NCI-H748 treated with DMSO at 0.1 percent for 48 hours (cell line): ENCODE measurements around the gene PIM3.

Source experiments
- DNase-seq: peaks from one replicate; lab custom pipeline; 2025; lab: John Stamatoyannopoulos, UW

The PIM3 gene

GRCh38 chr22:49956418-49956770 lies 4.2 kb upstream of the PIM3 start:
- DNase-seq = no peak

DNA sequence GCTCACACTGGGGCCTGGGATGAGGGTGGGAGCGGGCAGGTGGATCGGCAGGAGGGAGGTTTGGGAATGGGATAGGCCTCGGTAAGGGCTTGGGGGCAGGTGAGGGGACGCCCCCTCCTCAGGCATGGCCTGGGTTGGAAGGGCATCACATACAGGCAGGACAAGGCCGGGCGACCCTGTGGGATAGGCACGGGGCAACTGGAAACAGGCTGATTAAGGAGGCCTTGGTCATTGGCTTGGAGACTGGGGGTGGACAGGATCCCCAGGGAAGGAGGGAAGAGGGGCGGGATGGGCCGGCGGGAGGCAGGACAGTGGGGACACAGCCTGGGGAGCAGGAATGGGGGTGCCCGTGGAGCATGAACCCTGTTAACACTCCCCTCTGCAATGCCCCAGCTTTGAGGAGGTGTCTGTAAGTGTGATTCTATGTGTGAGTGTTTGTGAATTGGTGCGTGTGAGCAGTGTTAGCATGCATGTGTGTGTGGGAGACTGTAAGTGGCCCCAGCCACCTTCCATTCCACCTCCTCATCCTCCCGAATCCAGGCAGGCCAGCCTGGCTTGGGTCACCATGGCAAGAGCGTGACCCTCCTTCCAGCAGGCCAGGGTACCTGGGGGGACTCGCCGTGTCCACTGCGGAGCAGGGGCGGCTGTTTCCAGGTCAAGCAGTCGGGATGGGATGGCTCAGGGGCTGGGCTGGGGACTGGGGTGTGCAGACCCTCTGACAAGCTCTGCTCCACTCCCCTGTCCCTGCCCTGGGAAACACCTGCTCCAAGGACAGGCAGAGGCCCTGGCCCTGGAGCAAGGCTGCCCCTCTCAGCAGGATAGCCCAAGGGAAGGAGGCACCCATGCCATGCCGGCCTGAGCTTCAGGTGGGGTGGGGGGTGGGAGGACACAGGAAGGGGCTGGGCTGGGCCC lies 3.4 kb upstream of the PIM3 start:
- DNase-seq = no peak

- no peak for DNase-seq
Observed at GRCh38 chr22:49957826-49958365, 2.7 kb upstream of the PIM3 start.

- no peak for DNase-seq
Observed at GRCh38 chr22:49958366-49958921, 2.1 kb upstream of the PIM3 start.

- DNase-seq = no peak
Observed at GRCh38 chr22:49958931-49959781, 1.4 kb upstream of the PIM3 start.

DNA sequence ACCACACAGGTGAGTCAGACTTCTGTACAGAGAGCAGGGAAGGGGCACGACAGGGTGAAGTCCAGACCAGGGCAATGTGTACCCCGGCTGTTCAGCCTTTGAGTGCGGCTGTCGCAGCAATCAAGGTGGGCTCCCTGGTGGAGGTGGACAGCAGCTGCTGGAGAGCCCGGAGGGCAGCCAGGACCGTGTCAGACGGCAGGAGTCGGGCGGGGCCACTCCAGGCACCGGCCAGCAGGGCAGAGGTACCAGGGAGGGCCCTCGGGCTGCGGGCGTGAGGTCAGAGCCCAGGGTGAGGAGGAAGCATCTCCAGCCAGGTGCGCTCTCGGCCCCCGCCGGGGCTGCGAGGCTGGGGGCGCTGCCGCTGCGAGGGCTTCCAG lies 802 bp upstream of the PIM3 start:
- DNase-seq = no peak

DNA sequence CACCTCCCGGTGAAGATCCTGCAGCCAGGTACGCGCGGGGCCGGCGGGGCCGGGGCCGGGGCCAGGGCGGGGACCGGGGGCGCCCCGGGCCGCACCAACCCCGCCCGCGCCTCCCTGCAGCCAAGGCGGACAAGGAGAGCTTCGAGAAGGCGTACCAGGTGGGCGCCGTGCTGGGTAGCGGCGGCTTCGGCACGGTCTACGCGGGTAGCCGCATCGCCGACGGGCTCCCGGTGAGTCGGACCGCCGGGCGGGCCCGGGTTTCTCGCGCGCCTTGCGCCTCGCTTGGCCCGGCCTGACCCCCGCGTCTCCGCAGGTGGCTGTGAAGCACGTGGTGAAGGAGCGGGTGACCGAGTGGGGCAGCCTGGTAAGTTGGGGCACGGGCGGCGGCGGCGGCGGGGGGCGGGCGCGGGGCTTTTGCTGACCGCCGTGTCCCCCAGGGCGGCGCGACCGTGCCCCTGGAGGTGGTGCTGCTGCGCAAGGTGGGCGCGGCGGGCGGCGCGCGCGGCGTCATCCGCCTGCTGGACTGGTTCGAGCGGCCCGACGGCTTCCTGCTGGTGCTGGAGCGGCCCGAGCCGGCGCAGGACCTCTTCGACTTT lies 531 bp downstream of the PIM3 start:
- DNase-seq = no peak

DNA sequence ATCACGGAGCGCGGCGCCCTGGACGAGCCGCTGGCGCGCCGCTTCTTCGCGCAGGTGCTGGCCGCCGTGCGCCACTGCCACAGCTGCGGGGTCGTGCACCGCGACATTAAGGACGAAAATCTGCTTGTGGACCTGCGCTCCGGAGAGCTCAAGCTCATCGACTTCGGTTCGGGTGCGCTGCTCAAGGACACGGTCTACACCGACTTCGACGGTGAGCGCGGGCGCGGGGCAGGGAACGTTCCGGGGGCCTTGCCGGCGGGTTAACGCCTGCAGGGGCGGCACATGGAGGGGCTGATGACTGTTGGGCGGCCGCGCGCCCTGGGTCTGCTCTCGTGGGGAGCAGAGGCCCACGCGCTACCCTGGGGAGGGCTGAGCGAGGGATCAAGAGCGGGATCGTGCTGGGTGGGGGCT lies 1.0 kb downstream of the PIM3 start:
- DNase-seq = no peak

GRCh38 chr22:49962012-49962750 lies 1.6 kb downstream of the PIM3 start:
- DNase-seq = peak; percentile 69

GRCh38 chr22:49962751-49963646 lies 2.4 kb downstream of the PIM3 start:
- no peak for DNase-seq

DNA sequence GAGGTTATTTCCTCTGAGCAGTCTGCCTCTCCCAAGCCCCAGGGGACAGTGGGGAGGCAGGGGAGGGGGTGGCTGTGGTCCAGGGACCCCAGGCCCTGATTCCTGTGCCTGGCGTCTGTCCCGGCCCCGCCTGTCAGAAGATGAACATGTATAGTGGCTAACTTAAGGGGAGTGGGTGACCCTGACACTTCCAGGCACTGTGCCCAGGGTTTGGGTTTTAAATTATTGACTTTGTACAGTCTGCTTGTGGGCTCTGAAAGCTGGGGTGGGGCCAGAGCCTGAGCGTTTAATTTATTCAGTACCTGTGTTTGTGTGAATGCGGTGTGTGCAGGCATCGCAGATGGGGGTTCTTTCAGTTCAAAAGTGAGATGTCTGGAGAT lies 3.1 kb downstream of the PIM3 start:
- DNase-seq = no peak

DNA sequence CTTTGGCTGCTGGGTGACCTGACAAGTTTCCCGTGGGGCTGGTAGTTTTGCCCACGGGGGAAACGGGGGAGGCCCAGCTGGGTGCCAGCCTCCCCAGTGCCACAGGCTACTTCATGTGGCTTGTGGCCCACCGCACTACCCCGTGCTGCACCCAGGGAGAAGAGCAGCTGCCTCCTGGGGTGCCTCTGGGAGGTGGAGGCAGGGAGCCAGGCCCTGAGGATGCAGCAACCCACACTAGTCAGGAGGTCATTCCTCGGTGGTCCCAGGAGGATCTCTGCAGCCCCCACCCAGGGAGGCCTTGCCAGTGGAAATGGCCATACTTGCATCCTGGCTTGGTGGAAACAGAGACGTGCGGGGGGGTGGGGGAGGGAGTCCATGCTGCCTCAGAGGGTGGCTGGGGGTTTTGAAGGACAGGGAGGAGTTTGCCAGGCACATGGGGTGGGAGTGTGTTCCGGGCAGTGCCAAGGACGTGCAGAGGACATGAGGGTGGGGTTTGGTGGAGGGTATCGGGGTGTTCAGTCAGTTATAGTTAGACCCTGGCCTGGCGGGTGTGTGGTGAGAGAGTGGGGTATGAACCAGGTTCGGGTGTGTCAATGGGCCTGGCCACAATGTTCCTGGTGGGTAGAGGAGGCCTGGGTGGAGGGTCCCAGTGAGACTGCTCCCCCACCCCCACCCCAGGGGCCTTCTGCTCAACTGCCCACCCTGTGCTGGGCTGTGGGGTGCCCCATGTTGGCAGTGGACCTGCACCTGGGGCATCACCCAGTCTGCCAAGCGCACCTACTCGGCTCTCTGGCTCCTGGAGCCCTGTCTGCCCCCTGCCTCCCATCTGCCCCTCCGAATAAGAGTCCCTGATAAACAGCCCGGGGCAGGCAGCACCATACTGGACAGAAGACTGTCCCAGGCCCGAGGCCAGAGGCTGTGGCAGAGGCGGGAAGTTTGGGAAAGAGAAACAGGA lies 3.8 kb downstream of the PIM3 start:
- DNase-seq = no peak

DNA sequence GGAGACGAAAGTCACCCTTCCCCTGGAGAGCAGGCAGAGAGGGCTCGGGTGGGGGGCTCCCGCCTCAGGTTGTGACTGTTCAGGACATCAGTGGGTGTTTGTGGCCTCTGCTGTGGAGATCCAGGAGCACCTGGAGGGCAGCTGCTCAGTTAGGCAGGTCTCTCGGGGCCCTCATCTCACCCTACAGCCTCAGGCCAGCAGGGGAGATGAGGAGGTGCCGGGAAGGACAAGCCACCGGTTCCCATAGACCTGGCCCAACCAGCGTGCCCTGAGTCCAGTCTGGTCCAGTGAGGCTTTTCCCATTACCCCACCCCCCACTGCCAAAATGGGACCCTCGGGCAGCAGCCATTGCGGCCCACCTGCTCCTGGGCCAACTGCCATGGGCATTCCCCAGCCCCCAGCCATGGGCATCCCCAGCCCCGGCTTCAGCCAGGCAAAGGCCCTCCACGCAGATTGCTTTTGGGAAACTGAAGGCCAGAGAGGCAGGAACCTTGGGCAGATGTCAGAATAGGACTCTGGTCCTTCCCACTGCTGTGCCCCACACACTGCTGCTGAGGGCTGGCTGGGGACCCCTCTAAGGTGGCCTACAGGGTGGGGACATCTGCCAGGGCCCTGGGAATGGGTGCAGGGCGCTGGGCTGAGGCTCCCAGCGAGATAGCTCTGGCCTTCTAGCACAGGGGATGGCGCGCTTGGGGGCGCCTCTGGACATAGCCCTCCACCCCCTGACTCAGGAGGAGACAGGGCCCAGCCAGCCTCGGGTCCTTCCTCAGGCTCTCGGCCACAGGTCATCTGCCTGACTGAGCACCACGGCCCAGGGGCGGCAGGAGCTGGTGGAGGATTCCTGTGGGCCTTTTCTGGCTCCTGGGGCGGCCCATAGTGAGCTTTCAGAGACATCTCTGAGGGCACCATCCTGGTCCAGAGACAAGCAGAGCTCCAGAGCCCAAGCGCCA lies 4.8 kb downstream of the PIM3 start:
- DNase-seq = no peak

- no peak for DNase-seq
Observed at GRCh38 chr22:49966041-49966773, 5.6 kb downstream of the PIM3 start.

DNA sequence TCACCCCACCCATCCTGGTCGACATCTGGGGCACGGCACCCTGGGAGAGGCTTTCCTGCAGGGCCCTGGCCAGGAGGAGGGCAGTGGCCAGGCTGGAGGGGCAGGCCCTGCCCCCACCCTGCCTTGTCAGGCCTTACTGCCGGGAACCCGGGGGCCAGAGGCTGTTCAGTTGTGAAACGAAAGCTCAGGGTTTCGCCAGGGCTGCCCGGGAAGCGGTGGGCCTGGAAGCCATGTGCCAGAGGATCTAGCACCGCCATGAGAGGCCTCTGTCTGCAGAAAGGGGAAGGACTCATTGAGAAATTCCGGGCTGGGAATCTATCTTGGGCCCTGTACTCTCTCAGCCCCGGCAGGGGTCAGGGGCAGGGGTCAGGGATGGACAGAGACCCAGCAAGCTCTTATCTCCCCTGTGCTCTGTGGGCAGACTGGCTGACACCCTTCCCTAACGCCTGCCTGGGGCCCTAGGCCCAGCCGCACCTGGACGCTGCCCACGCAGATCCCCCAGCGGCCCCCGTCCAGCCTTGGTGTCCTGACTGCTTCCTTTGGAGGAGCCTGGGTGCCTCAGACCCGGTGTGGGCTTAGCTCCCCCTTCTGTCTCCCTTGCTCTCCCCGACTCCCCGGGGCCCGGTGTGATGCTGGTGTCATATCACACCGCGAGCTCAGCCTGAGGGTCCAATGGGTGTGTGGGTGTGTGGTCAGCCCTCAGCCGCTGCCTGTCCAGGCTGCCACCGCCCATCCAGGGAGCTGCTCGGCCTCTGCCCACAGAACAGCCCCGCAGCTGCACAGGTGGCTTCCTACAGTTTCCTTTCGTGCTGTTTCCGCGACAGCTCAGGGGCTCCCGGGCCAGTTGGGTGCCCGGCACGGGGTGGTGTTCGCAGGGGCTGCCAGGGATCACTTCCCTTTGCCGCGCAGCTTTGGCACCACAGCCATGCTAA lies 6.5 kb downstream of the PIM3 start:
- DNase-seq = no peak

GRCh38 chr22:49967706-49968208 lies 7.2 kb downstream of the PIM3 start:
- DNase-seq = no peak
